UCSD-AML1 (cell line): ENCODE measurements around the gene SNX21.

Source experiments
- DNase-seq: peaks from one replicate; lab custom pipeline; 2025; ENCODE audit not compliant: unreplicated experiment; lab: John Stamatoyannopoulos, UW

SNX21 gene

GRCh38 chr20:45878076-45878761 lies 44.6 kb downstream of the SNX21 start:
- DNase-seq = no peak

- peak; percentile 99 for DNase-seq
Observed at GRCh38 chr20:45880988-45881788, 47.6 kb downstream of the SNX21 start, which contains the start of gene ZSWIM1. Gene ZSWIM1, plus strand, starts transcription at chr20:45881227. Its CDS starts 1,366 bp downstream, at chr20:45882593.

- DNase-seq = no peak
Observed at GRCh38 chr20:45882469-45883099, 49.0 kb downstream of the SNX21 start.

GRCh38 chr20:45883100-45883469 lies 49.5 kb downstream of the SNX21 start:
- no peak for DNase-seq

- no peak for DNase-seq
Observed at GRCh38 chr20:45886590-45887345, 53.2 kb downstream of the SNX21 start.

GRCh38 chr20:45887346-45887715 lies 53.7 kb downstream of the SNX21 start, which contains the start of gene SPATA25:
Gene SPATA25, minus strand, starts transcription at chr20:45887622. Its CDS starts 32 bp downstream, at chr20:45887590.
- DNase-seq = no peak

GRCh38 chr20:45888681-45889080 lies 55.1 kb downstream of the SNX21 start:
- DNase-seq = no peak

- peak; percentile 80 for DNase-seq
Observed at GRCh38 chr20:45890077-45890984, 56.7 kb downstream of the SNX21 start.

- peak; percentile 88 for DNase-seq
Observed at GRCh38 chr20:45890985-45891983, 57.7 kb downstream of the SNX21 start, which contains the start of the genes CTSA and NEURL2. Gene CTSA, plus strand, starts transcription at chr20:45891335. Its CDS starts 234 bp downstream, at chr20:45891569. Gene NEURL2, minus strand, starts transcription at chr20:45891208. Its CDS starts 217 bp downstream, at chr20:45890991.

GRCh38 chr20:45892049-45892825 lies 58.6 kb downstream of the SNX21 start:
- DNase-seq = no peak
